GM12872 (cell line): Measurements from ENCODE around the gene RRP1.

Experiments
- CTCF ChIP-seq: IDR thresholded peaks from 3 replicates; pipeline ENCODE4 v1.5.1; 2011; ENCODE audit warnings: low read depth, mild to moderate bottlenecking, low read length, moderate library complexity; ENCODE audit not compliant: insufficient read depth

The RRP1 gene

DNA sequence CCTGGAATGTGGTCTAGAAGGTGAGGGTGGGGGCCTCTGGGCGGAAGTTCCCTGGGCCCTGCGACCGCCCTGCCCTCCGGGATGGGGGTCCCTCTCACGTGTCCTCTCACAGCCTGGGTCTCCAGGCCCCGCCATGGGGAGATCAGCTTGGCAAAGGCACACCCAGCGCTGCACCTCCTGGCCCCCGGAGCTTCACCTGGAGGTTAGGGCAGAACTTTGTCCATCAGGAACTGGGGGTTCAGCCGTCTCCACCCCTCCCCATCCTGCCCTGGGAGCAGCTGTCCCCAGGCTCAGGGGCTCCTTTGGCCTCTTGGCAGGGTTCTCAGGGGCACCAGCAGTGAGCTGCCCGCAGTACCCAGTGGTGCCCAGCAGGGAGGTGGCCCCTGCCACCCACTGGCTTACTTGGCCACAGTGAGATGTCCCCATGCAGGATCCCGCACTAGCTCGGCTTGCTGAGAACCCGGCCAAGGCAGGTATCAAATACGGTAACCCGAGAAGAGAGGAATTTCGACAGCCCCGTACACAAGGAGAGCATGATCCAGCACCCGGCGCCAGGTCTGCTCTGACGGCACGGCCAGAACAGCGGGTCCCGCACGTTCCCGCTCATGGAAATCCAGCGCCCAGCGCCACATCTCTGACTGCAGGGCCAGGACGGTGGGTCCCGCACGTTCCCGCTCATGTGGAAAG, 36.7 kb downstream of the RRP1 start:
- no peak for TF ChIP-seq CTCF

DNA sequence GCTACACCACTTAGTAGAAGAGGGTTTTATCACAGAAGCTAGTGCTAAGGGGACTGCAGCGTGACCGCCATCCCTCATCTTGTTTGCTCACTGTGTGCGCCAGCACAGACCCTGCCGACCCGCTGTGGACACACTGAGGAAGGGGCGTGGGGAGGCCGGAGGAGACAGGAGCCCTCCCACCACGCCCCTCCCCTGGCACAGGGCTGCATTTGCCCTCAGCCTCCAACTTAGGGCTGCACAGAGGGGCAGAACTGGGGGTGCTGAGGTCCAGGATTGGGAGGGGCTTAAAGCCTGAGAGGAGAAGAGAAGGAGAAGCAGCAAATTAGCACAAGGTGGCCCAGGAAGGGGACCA, 37.2 kb downstream of the RRP1 start:
- no peak for TF ChIP-seq CTCF

DNA sequence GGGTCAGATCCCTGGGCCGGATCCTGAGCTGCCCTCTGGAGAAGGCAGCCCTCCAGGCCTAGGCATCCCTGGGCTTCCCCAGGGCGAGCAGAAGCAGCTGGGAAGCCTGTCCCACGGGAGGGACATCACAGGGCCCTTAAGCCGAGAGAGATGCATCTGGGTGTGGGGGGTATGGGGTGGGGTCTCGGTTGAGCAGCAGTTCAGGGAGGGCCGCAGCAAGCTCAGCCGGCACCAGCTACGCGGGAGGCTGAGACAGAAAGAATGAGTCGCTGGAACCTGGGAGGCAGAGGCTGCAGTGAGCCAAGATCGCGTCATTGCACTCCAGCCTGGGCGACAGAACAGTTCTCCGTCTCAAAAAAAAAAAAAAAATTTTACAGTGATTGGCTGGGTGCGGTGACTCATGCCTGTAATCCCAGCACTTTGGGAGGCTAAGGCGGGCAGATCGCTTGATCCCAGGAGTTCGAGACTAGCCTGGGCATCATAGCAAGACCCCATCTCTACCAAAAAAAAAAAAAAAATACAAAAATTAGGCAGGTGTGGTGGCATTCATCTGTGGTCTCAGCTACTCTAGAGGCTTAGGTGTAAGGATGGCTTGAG, 37.7 kb downstream of the RRP1 start:
- TF ChIP-seq CTCF: no peak

DNA sequence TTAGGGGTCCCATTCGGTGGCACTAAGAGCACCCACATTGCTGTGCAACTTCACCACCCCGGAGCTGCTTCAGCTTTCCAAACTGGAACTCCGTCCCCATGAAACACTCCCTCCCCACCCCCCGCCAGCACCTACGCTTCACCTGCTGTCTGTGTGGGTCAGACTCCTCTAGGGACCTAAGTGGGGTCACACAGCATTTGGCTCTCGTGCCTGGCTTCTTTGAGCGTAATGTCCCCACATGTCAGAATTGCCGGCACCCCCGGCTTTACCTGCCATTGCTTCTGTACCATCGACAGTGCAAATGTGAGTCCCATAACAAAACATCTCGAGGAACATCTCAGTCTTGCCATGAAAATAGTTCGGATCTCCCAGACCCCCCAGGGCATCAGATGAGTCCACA, 39.8 kb downstream of the RRP1 start:
- no peak for TF ChIP-seq CTCF

GRCh38 chr21:43829575-43830119, 40.3 kb downstream of the RRP1 start:
- no peak for TF ChIP-seq CTCF

DNA sequence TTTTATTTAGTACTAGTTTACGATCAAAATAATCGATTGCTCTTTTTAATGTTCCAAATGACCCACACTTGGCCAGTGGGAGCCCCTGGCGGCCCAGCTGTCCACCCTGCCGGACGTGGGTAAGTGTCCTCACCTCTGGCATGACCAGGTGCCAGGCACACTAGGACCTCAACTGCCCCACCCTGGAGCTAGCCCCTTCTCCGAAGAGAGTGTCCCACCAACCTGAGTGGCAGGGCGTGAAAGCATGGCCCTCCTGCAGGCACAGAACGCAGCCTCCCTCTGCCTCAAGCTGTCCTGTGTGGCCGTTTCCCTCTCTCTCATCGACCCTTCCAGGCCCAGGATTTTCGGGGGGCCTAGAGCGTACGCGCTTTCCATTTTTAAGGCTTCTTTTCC, 42.8 kb downstream of the RRP1 start:
- TF ChIP-seq CTCF: no peak

GRCh38 chr21:43832648-43833047, 43.3 kb downstream of the RRP1 start:
- no peak for TF ChIP-seq CTCF
